WTC11 (cell line): ENCODE measurements around the gene FXYD6.

ENCODE experiments used
- ATF3 ChIP-seq: sonication (generic); formaldehyde crosslinking; conservative IDR thresholded peaks from 2 replicates; pipeline ENCODE4 v1.8.1; 2022; ENCODE audit warnings: mild to moderate bottlenecking, missing genetic modification reagents
- NR1H2 ChIP-seq: sonication (generic); formaldehyde crosslinking; IDR thresholded peaks from 2 replicates; pipeline ENCODE4 v1.9.0; 2021; ENCODE audit warnings: mild to moderate bottlenecking, moderate library complexity, missing genetic modification reagents

- TF ChIP-seq NR1H2 (CRISPR knock-in tag): no peak
- no peak for TF ChIP-seq ATF3
These were observed 7.5 kb downstream of the FXYD6 start for GRCh38 chr11:117868815-117869561.
